Left lung (tissue), 10 donors: ENCODE data around the gene FNDC3B. TPM values are rescaled to one million over a fixed set of nuclear protein-coding genes. Genes with fewer than 3 reads are reported as not detected.

Experiments
- ATAC-seq: fragments of 200-7000 bp; cut with Tn5 transposase; one replicate; pipeline ENCODE4 v1.9.1; 2020; ENCODE audit warnings: moderate library complexity
- DNase-seq, 4 donors: peaks; one replicate each; pipeline ENCODE4 v3.0.0-alpha.2; 2013 to 2020
- H3K27ac ChIP-seq, 2 donors: fragments of 200-600 bp; sonication (generic) in 1 of 2; one replicate each; pipeline versions ENCODE4 v1.5.0 to v1.8.0; 2020 to 2021
- H3K27me3 ChIP-seq, 2 donors: fragments of 200-600 bp; sonication (generic) in 1 of 2; one replicate each; pipeline versions ENCODE4 v1.5.0 to v1.8.0; 2020 to 2021
- H3K36me3 ChIP-seq, 2 donors: fragments of 200-600 bp; sonication (generic) in 1 of 2; one replicate each; pipeline versions ENCODE4 v1.5.0 to v1.8.0; 2020 to 2021
- H3K4me1 ChIP-seq, 2 donors: fragments of 200-600 bp; one replicate each; pipeline ENCODE4 v1.8.0; 2021
- H3K4me3 ChIP-seq, 2 donors: fragments of 200-600 bp; sonication (generic) in 1 of 2; one replicate each; pipeline versions ENCODE4 v1.5.0 to v1.8.0; 2020 to 2021; ENCODE audit warnings: mild to moderate bottlenecking in 1 of 2
- H3K9me3 ChIP-seq, 2 donors: fragments of 200-600 bp; sonication (generic) in 1 of 2; one replicate each; pipeline versions ENCODE4 v1.5.0 to v1.8.0; 2020 to 2021
- CTCF ChIP-seq, 2 donors: fragments of 200-600 bp; sonication (generic) in 1 of 2; IDR thresholded peaks; one replicate each; pipeline versions ENCODE4 v1.5.0 to v1.8.0; 2021; ENCODE audit warnings: antibody characterized with exemption in 2 of 2
- intact Hi-C, 2 donors: fragments of 100-400 bp; cut with DNase I; formaldehyde crosslinking; loops; one replicate each; pipeline versions ENCODE4 v1.11.2 to v1.14.2; 2022
- polyA plus RNA-seq, 6 donors: library from polyadenylated mRNA; unstranded; fragments of 120-200 nt; gene quantifications; one replicate each; pipeline ENCODE4 v1.2.1, GENCODE V29; 2013; ENCODE audit not compliant: insufficient read length in 6 of 6
- total RNA-seq, 2 donors: library from RNA; stranded (reverse); fragmentation: NEBNext Ultra II Directional; extraction: Animal tissue kit (Norgen Biotek cat#: 25700); gene quantifications; one replicate each; pipeline ENCODE4 v1.2.1, GENCODE V29; 2021
- donor health status: DM: no; HTN: yes; CAD: no.
- donor health status: DM: no; HTN: no; CAD: no.

Gene FNDC3B
- total and polyA plus RNA-seq, 8 donors, result 35.2 to 185 (median 42.3) TPM

- Histone ChIP-seq H3K4me3 (no peak overlapping the region), H3K27me3 (no peaks in the 10 kb centered on the region), H3K36me3 (peaks cover 0 to 61% of the 10 kb centered on the region in 2 donors), H3K27ac (peak overlapping the region in 1 of 2 donors; percentile 13), H3K4me1 (peaks cover 0 to 4% of the 10 kb centered on the region in 2 donors), H3K9me3 (no peaks in the 10 kb centered on the region)
- TF ChIP-seq CTCF (IDR thresholded peaks at IDR 0.05), result no peak
- no peak for DNase-seq
- intact Hi-C loops, result no loop called here
- no peak for ATAC-seq
These were observed 229.5 kb downstream of the FNDC3B start for GRCh38 chr3:172268868-172269267.

- DNase-seq (no peak), ATAC-seq (no peak)
- Histone ChIP-seq H3K27ac (no peak overlapping the region), H3K4me3 (no peak overlapping the region), H3K4me1 (peaks cover 0 to 4% of the 10 kb centered on the region in 2 donors), H3K27me3 (no peaks in the 10 kb centered on the region), H3K36me3 (peaks cover 0 to 69% of the 10 kb centered on the region in 2 donors), H3K9me3 (no peaks in the 10 kb centered on the region)
- intact Hi-C loops, result no loop called here
- no peak for TF ChIP-seq CTCF (IDR thresholded peaks at IDR 0.05)
These were observed 231.3 kb downstream of the FNDC3B start for GRCh38 chr3:172270557-172271166.

- no peak for TF ChIP-seq CTCF (IDR thresholded peaks at IDR 0.05)
- intact Hi-C loops, result no loop called here
These were observed 232.1 kb downstream of the FNDC3B start for GRCh38 chr3:172271386-172271976.

GRCh38 chr3:172272698-172273097, 233.3 kb downstream of the FNDC3B start:
- no peak overlapping the region for H3K27ac ChIP-seq
- intact Hi-C loops, result no loop called here

More at GRCh38 chr3:172271386-172271976, 232.1 kb downstream of the FNDC3B start:
- Histone ChIP-seq H3K4me1 (peaks cover 0 to 4% of the 10 kb centered on the region in 2 donors), H3K27ac (no peak overlapping the region), H3K36me3 (peaks cover 0 to 61% of the 10 kb centered on the region in 2 donors), H3K4me3 (no peak overlapping the region), H3K27me3 (no peaks in the 10 kb centered on the region), H3K9me3 (no peaks in the 10 kb centered on the region)
- ATAC-seq (no peak), DNase-seq (no peak)

More at GRCh38 chr3:172272698-172273097, 233.3 kb downstream of the FNDC3B start:
- no peak overlapping the region for H3K4me3 ChIP-seq
- H3K4me1 ChIP-seq, result peaks cover 0 to 4% of the 10 kb centered on the region in 2 donors
- ATAC-seq (no peak), DNase-seq (peak in 1 of 4 donors; percentile 68)
- peaks cover 0 to 52% of the 10 kb centered on the region in 2 donors for H3K36me3 ChIP-seq
- H3K27me3 ChIP-seq, result no peaks in the 10 kb centered on the region
- no peak for TF ChIP-seq CTCF (IDR thresholded peaks at IDR 0.05)
- no peaks in the 10 kb centered on the region for H3K9me3 ChIP-seq
